HepG2 (cell line): ENCODE data around the gene KRTAP3-2. TPM values are rescaled to one million over a fixed set of nuclear protein-coding genes. Genes with fewer than 3 reads are reported as not detected.

Source experiments
- ARNT ChIP-seq: fragments of 450-650 bp; IDR thresholded peaks from 2 replicates; pipeline ENCODE4 v1.6.1; 2017
- EP300 ChIP-seq, 3 experiments: sonication (generic) in 1 of 3; formaldehyde crosslinking in 1 of 3; IDR thresholded peaks; 2 replicates each; pipeline versions ENCODE4 v1.5.1 to v1.6.1; 2011 to 2020; ENCODE audit warnings: low read depth in 2 of 3, low read length in 2 of 3, borderline replicate concordance in 1 of 3, improper control_type of control experiment in 1 of 3, mild to moderate bottlenecking in 1 of 3, missing genetic modification reagents in 1 of 3, moderate library complexity in 1 of 3
- FOXA1 ChIP-seq, 2 experiments: fragments of 450-650 bp in 1 of 2; sonication (generic) in 1 of 2; formaldehyde crosslinking in 1 of 2; IDR thresholded peaks; 2 replicates each; pipeline versions ENCODE4 v1.4.0 to v1.6.1; 2016 to 2020; ENCODE audit warnings: missing genetic modification reagents in 1 of 2
- FOXJ3 ChIP-seq: sonication (generic); formaldehyde crosslinking; IDR thresholded peaks from 2 replicates; pipeline ENCODE4 v1.4.0; 2020; ENCODE audit warnings: missing genetic modification reagents, mild to moderate bottlenecking, borderline replicate concordance
- GABPA ChIP-seq, 2 experiments: IDR thresholded peaks; 2 replicates each; pipeline ENCODE4 v1.6.1; 2011 to 2016; ENCODE audit warnings: low read depth in 2 of 2, low read length in 1 of 2, missing biosample characterization in 1 of 2, missing genetic modification characterization in 1 of 2
- HMGA1 ChIP-seq: sonication (generic); formaldehyde crosslinking; conservative IDR thresholded peaks from 2 replicates; pipeline ENCODE4 v1.4.0; 2020; ENCODE audit warnings: missing genetic modification reagents
- RXRB ChIP-seq: IDR thresholded peaks from 2 replicates; pipeline ENCODE4 v1.6.1; 2016; ENCODE audit warnings: borderline replicate concordance, missing genetic modification reagents, missing compliant biosample characterization
- TEAD3 ChIP-seq: optimal IDR thresholded peaks from 2 replicates; pipeline ENCODE3; 2016; ENCODE audit warnings: borderline replicate concordance
- ZFY ChIP-seq: sonication (generic); formaldehyde crosslinking; IDR thresholded peaks from 2 replicates; pipeline ENCODE4 v1.4.0; 2020; ENCODE audit warnings: missing genetic modification reagents
- ZMYM3 ChIP-seq: sonication (generic); formaldehyde crosslinking; IDR thresholded peaks from 2 replicates; pipeline ENCODE4 v1.5.1; 2020; ENCODE audit warnings: mild to moderate bottlenecking, missing genetic modification reagents
- ZNF354B ChIP-seq: sonication (generic); formaldehyde crosslinking; IDR thresholded peaks from 2 replicates; pipeline ENCODE4 v1.8.0; 2022; ENCODE audit warnings: mild to moderate bottlenecking, missing genetic modification reagents
- ZNF383 ChIP-seq: sonication (generic); formaldehyde crosslinking; IDR thresholded peaks from 2 replicates; pipeline ENCODE4 v1.4.0; 2020; ENCODE audit warnings: missing genetic modification reagents, mild to moderate bottlenecking, borderline replicate concordance
- ZNF530 ChIP-seq: sonication (generic); formaldehyde crosslinking; IDR thresholded peaks from 2 replicates; pipeline ENCODE4 v1.5.0; 2020; ENCODE audit warnings: low read depth, mild to moderate bottlenecking, missing genetic modification reagents
- polyA plus RNA-seq, 8 experiments: library from polyadenylated mRNA; depleted of rRNA in 3 of 8; stranded (reverse) in 7 of 8; unstranded in 1 of 8; fragments of >200 nt; fragmentation: Illumina TruSeq in 4 of 8; extraction: Trizol in 4 of 8; gene quantifications; 2 replicates each; pipeline versions ENCODE4 v1.2.1 to v1.2.3, GENCODE V29; 2011 to 2016; ENCODE audit warnings: low read depth in 4 of 8, missing spikeins in 1 of 8, mixed read lengths in 1 of 8; ENCODE audit not compliant: insufficient read depth in 1 of 8
- total RNA-seq, 5 experiments: library from RNA; depleted of rRNA; stranded (reverse); fragments of >200 nt; fragmentation: Illumina TruSeq; extraction: Trizol; gene quantifications; 2 replicates each; pipeline ENCODE4 v1.2.3, GENCODE V29; 2016; ENCODE audit warnings: low read depth in 1 of 5
- TF ChIP-seq, protein P1 (sequence below): IDR thresholded peaks from 2 replicates; pipeline ENCODE4 v1.6.1; 2018; ENCODE audit warnings: missing genetic modification reagents, mild to moderate bottlenecking, missing compliant biosample characterization
- TF ChIP-seq, protein P2 (sequence below): sonication (generic); formaldehyde crosslinking; IDR thresholded peaks from 2 replicates; pipeline ENCODE4 v1.5.1; 2020; ENCODE audit warnings: missing genetic modification reagents, mild to moderate bottlenecking, borderline replicate concordance
- TF ChIP-seq, protein P3 (sequence below): IDR thresholded peaks from 2 replicates; pipeline ENCODE4 v1.6.1; 2012; ENCODE audit warnings: inconsistent platforms
- TF ChIP-seq, protein P4 (sequence below): sonication (generic); formaldehyde crosslinking; IDR thresholded peaks from 2 replicates; pipeline ENCODE4 v1.9.0; 2021; ENCODE audit warnings: mild to moderate bottlenecking, missing genetic modification reagents
- TF ChIP-seq, protein P5 (sequence below): sonication (generic); formaldehyde crosslinking; IDR thresholded peaks from 2 replicates; pipeline ENCODE4 v1.5.0; 2020; ENCODE audit warnings: missing genetic modification reagents, mild to moderate bottlenecking, borderline replicate concordance

KRTAP3-2 gene
- total and polyA plus RNA-seq, 2 of the 13 experiments (the other 11 are each of a cell fraction or from before 2014, with no cell fraction given) = not detected

DNA sequence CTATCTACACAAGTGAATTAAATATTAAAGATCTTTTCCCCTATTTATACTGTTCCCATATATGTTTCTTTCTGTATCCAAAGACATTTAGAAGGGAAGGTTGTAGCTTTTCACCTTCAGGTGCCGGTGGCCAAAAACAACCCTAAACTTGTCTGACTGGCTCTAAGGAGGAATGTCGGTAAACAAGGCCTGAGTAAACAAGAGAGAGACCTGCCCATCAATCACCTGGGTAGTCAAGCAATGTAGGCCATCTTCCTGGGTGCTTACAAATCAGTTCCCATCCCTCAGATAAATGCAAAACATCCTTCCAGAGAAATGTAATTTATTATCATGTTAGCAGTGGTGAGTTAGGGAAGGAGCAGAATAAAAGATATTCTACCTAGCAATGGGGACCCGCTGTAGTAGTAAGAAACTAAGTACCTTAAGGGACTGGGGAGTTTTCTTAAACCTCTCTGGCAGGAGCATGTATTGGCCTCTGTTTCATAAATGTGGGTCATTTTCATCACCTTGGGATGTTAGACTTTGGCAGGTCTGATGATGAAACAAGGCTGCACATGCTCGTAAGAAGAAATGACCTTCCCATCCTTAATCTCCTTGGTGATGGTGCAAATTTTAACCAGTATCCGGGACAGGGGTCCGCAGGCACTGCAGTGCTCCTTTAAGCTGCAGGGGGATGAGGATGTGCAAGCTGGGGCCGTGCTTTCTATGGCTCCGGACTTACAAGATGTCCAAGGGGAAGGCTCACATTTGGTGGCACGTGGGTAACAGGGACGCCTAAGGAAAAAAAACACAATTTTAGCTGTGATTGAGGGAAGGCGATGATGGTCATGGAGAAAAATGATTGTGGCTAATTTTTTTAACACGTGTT is 41.4 kb downstream of the KRTAP3-2 start (continued):
- no peak for TF ChIP-seq ZNF530 (CRISPR knock-in tag)
- TF ChIP-seq, protein P1, sequence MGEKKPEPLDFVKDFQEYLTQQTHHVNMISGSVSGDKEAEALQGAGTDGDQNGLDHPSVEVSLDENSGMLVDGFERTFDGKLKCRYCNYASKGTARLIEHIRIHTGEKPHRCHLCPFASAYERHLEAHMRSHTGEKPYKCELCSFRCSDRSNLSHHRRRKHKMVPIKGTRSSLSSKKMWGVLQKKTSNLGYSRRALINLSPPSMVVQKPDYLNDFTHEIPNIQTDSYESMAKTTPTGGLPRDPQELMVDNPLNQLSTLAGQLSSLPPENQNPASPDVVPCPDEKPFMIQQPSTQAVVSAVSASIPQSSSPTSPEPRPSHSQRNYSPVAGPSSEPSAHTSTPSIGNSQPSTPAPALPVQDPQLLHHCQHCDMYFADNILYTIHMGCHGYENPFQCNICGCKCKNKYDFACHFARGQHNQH = peak; percentile 77
- peak; percentile 98 for TF ChIP-seq FOXA1 (IDR thresholded peaks at IDR 0.05)
- peak; percentile 100 for TF ChIP-seq FOXA1 (CRISPR knock-in tag; IDR thresholded peaks at IDR 0.05)
- TF ChIP-seq, protein P2, sequence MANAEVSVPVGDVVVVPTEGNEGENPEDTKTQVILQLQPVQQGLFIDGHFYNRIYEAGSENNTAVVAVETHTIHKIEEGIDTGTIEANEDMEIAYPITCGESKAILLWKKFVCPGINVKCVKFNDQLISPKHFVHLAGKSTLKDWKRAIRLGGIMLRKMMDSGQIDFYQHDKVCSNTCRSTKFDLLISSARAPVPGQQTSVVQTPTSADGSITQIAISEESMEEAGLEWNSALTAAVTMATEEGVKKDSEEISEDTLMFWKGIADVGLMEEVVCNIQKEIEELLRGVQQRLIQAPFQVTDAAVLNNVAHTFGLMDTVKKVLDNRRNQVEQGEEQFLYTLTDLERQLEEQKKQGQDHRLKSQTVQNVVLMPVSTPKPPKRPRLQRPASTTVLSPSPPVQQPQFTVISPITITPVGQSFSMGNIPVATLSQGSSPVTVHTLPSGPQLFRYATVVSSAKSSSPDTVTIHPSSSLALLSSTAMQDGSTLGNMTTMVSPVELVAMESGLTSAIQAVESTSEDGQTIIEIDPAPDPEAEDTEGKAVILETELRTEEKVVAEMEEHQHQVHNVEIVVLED (CRISPR knock-in tag) = no peak
- TF ChIP-seq TEAD3 = peak; percentile 98
- TF ChIP-seq, protein P3, sequence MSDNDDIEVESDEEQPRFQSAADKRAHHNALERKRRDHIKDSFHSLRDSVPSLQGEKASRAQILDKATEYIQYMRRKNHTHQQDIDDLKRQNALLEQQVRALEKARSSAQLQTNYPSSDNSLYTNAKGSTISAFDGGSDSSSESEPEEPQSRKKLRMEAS = peak; percentile 44; the same call in 1 of the 2 replicates
- peak; percentile 45 to 95; a peak in 2 of 4 replicates for TF ChIP-seq EP300 (IDR thresholded peaks at IDR 0.05; ENCODE audit: low read depth in 2 of 2, low read length in 2 of 2)
- peak; percentile 91 for TF ChIP-seq EP300 (CRISPR knock-in tag; IDR thresholded peaks at IDR 0.05; ENCODE audit: borderline replicate concordance)
- no peak for TF ChIP-seq HMGA1
- TF ChIP-seq ARNT = no peak
- peak; percentile 92 for TF ChIP-seq RXRB
- TF ChIP-seq, protein P4, sequence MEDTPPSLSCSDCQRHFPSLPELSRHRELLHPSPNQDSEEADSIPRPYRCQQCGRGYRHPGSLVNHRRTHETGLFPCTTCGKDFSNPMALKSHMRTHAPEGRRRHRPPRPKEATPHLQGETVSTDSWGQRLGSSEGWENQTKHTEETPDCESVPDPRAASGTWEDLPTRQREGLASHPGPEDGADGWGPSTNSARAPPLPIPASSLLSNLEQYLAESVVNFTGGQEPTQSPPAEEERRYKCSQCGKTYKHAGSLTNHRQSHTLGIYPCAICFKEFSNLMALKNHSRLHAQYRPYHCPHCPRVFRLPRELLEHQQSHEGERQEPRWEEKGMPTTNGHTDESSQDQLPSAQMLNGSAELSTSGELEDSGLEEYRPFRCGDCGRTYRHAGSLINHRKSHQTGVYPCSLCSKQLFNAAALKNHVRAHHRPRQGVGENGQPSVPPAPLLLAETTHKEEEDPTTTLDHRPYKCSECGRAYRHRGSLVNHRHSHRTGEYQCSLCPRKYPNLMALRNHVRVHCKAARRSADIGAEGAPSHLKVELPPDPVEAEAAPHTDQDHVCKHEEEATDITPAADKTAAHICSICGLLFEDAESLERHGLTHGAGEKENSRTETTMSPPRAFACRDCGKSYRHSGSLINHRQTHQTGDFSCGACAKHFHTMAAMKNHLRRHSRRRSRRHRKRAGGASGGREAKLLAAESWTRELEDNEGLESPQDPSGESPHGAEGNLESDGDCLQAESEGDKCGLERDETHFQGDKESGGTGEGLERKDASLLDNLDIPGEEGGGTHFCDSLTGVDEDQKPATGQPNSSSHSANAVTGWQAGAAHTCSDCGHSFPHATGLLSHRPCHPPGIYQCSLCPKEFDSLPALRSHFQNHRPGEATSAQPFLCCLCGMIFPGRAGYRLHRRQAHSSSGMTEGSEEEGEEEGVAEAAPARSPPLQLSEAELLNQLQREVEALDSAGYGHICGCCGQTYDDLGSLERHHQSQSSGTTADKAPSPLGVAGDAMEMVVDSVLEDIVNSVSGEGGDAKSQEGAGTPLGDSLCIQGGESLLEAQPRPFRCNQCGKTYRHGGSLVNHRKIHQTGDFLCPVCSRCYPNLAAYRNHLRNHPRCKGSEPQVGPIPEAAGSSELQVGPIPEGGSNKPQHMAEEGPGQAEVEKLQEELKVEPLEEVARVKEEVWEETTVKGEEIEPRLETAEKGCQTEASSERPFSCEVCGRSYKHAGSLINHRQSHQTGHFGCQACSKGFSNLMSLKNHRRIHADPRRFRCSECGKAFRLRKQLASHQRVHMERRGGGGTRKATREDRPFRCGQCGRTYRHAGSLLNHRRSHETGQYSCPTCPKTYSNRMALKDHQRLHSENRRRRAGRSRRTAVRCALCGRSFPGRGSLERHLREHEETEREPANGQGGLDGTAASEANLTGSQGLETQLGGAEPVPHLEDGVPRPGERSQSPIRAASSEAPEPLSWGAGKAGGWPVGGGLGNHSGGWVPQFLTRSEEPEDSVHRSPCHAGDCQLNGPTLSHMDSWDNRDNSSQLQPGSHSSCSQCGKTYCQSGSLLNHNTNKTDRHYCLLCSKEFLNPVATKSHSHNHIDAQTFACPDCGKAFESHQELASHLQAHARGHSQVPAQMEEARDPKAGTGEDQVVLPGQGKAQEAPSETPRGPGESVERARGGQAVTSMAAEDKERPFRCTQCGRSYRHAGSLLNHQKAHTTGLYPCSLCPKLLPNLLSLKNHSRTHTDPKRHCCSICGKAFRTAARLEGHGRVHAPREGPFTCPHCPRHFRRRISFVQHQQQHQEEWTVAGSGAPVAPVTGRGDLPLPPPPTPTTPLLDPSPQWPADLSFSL (CRISPR knock-in tag) = no peak
- no peak for TF ChIP-seq GABPA (IDR thresholded peaks at IDR 0.05; ENCODE audit: low read depth, low read length)
- no peak for TF ChIP-seq GABPA (CRISPR knock-in tag; IDR thresholded peaks at IDR 0.05; ENCODE audit: low read depth)
- TF ChIP-seq ZNF354B (CRISPR knock-in tag) = 0 out of 2 replicates have a peak, but pooled peaks have one; percentile 64
- TF ChIP-seq ZFY (CRISPR knock-in tag) = peak; percentile 89
- TF ChIP-seq ZNF383 (CRISPR knock-in tag) = no peak
- peak; percentile 82; the same call in 1 of the 2 replicates for TF ChIP-seq FOXJ3 (CRISPR knock-in tag)
- TF ChIP-seq, protein P5, sequence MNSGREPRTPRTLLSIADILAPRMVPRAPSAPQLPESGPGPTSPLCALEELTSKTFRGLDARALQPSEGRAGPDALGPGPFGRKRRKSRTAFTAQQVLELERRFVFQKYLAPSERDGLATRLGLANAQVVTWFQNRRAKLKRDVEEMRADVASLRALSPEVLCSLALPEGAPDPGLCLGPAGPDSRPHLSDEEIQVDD (CRISPR knock-in tag) = no peak
- no peak; the same call in 1 of the 2 replicates for TF ChIP-seq ZMYM3 (CRISPR knock-in tag)
